Progenitor cell of endocrine pancreas (in vitro differentiated cells): ENCODE data around the gene APOC3. TPM values are rescaled to one million over a fixed set of nuclear protein-coding genes. Genes with fewer than 3 reads are reported as not detected.

Experiments
- DNase-seq: peaks from one replicate; pipeline ENCODE4 v3.0.0; 2021; ENCODE audit warnings: low spot score; ENCODE audit not compliant: unreplicated experiment
- H3K27ac Mint-ChIP-seq: 2 replicates; pipeline ENCODE4 v1.8.0; 2021; ENCODE audit warnings: mild to moderate bottlenecking, moderate library complexity, mixed read lengths
- H3K27me3 Mint-ChIP-seq: 2 replicates; pipeline ENCODE4 v1.8.0; 2021; ENCODE audit warnings: mixed read lengths
- H3K36me3 Mint-ChIP-seq: 2 replicates; pipeline ENCODE4 v1.8.0; 2022; ENCODE audit warnings: mixed read lengths; ENCODE audit not compliant: insufficient read depth
- H3K4me1 Mint-ChIP-seq: 2 replicates; pipeline ENCODE4 v1.8.0; 2021; ENCODE audit warnings: low read depth, mixed read lengths
- H3K4me3 Mint-ChIP-seq: 2 replicates; pipeline ENCODE4 v1.8.0; 2021; ENCODE audit warnings: low read depth, mild to moderate bottlenecking, moderate library complexity, mixed read lengths
- H3K9me3 Mint-ChIP-seq: 2 replicates; pipeline ENCODE4 v1.8.0; 2021; ENCODE audit warnings: low read depth, mixed read lengths
- CTCF ChIP-seq: fragments of 200-600 bp; sonication (generic); IDR thresholded peaks from one replicate; pipeline ENCODE4 v1.5.0; 2021; ENCODE audit warnings: antibody characterized with exemption, mild to moderate bottlenecking; ENCODE audit not compliant: unreplicated experiment
- total RNA-seq: library from RNA; stranded (reverse); gene quantifications from 2 replicates; pipeline ENCODE4 v1.2.1, GENCODE V29; 2021

Gene APOC3
- total RNA-seq, 1 donor from 2014 or later: 16.3 TPM

DNA sequence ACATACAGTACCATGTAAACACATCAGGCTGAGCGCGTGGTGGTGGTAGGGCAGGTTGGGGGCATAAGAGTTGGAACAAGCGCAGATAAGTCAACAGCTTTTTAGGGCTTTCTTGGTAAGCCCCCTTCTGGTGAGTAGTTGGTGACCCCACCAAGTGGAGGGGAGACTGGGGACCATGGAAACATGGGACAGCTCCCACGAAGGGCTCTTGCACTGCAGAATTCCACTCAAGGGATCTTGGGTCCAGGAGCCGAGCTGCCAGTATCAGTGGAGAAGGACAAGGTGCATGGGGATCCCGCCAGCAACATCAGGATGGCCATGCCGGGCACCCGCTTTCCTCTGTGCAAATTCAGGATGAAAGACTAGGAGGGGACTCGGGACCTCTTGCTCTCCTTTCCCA lies 14.0 kb downstream of the APOC3 start:
- Mint-ChIP-seq H3K27ac (peak overlapping the region; percentile 44), H3K9me3 (no peaks in the 10 kb centered on the region), H3K27me3 (no peaks in the 10 kb centered on the region), H3K36me3 (peaks cover 19% of the 10 kb centered on the region), H3K4me3 (no peak overlapping the region), H3K4me1 (peaks cover 13% of the 10 kb centered on the region)
- DNase-seq: no peak
- TF ChIP-seq CTCF: no peak

- no peak for DNase-seq
- H3K27ac Mint-ChIP-seq: no peak overlapping the region
- no peak for TF ChIP-seq CTCF
- H3K9me3 Mint-ChIP-seq: no peaks in the 10 kb centered on the region
- H3K36me3 Mint-ChIP-seq: peaks cover 19% of the 10 kb centered on the region
- peaks cover 11% of the 10 kb centered on the region for H3K4me1 Mint-ChIP-seq
- no peak overlapping the region for H3K4me3 Mint-ChIP-seq
- no peaks in the 10 kb centered on the region for H3K27me3 Mint-ChIP-seq
Observed at GRCh38 chr11:116844722-116845121, 15.0 kb downstream of the APOC3 start.

GRCh38 chr11:116847612-116848011 lies 17.9 kb downstream of the APOC3 start:
- Mint-ChIP-seq H3K4me1 (peaks cover 14% of the 10 kb centered on the region), H3K27ac (no peak overlapping the region), H3K4me3 (no peak overlapping the region), H3K27me3 (no peaks in the 10 kb centered on the region), H3K9me3 (no peaks in the 10 kb centered on the region), H3K36me3 (peaks cover 22% of the 10 kb centered on the region)
- no peak for DNase-seq
- TF ChIP-seq CTCF: no peak

- no peaks in the 10 kb centered on the region for H3K27me3 Mint-ChIP-seq
- peaks cover 20% of the 10 kb centered on the region for H3K36me3 Mint-ChIP-seq
- no peak overlapping the region for H3K4me3 Mint-ChIP-seq
- H3K9me3 Mint-ChIP-seq: no peaks in the 10 kb centered on the region
- no peak overlapping the region for H3K27ac Mint-ChIP-seq
- H3K4me1 Mint-ChIP-seq: peaks cover 6% of the 10 kb centered on the region
- no peak for DNase-seq
- no peak for TF ChIP-seq CTCF
Observed at GRCh38 chr11:116849060-116849459, 19.4 kb downstream of the APOC3 start.

DNA sequence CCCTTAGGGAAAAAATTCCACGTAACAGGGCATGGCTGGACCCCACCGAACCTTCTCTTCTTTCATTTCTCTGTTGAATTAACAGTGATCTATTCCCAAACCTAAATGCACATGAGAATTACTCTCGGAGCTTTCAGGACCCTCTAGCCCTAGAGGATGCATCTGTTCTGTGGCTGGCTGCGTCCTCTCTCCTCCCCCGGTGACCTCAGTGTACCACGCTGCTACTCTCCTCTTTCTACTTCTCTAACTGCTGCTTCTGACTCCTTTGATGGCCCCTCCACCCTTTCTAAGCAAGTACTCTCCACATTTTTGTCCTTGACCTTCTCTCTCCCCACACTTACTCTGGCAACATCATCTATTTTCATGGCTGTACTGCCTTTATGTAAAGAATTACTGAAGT lies 19.8 kb downstream of the APOC3 start:
- H3K4me3 Mint-ChIP-seq: no peak overlapping the region
- H3K4me1 Mint-ChIP-seq: peaks cover 6% of the 10 kb centered on the region
- peaks cover 21% of the 10 kb centered on the region for H3K36me3 Mint-ChIP-seq
- no peaks in the 10 kb centered on the region for H3K27me3 Mint-ChIP-seq
- peak overlapping the region; percentile 3 for H3K27ac Mint-ChIP-seq
- TF ChIP-seq CTCF: no peak
- H3K9me3 Mint-ChIP-seq: no peaks in the 10 kb centered on the region
- DNase-seq: no peak
